ENCODE data around the gene TRIO. TPM values are rescaled to one million over a fixed set of nuclear protein-coding genes. Genes with fewer than 3 reads are reported as not detected.

Gene TRIO
- total and polyA plus RNA-seq, 3 experiments from 2014 or later: 0.89 to 4.4 (median 4.2) TPM

DNA sequence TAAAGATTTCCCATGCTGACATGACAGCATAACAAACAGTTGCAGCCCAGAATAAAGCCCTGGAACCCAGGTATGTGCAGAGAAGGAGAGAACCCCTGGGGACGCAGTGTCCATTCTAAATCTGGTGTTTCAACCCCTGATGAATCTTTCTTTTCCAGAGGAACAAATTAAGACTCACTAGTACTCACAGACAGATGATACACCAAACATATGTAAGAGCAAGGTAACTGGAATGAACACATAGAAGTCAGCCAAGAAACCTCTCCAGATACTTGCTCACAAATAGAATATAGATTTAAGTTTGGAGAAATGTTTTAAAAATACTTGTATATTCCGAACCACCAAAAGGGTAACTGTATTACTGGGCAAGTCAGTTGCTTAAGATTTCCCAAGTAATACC lies 307.6 kb downstream of the TRIO start:
- H3K9me3 ChIP-seq (ENCODE audit: low read length): no peaks in the 10 kb centered on the region
- CTCF ChIA-PET: no interaction called here
- H3K27me3 ChIP-seq (ENCODE audit: insufficient read depth, low read length, poor library complexity, severe bottlenecking): no peaks in the 10 kb centered on the region
- Mint-ChIP-seq H3K4me3 (no peak overlapping the region), H3K9me3 (no peaks in the 10 kb centered on the region), H3K27me3 (no peaks in the 10 kb centered on the region), H3K27ac (no peak overlapping the region), H3K4me1 (peaks cover 2 to 12% (median 6%) of the 10 kb centered on the region in 3 donors), H3K36me3 (peaks cover 0 to 5% (median 0%) of the 10 kb centered on the region in 3 donors)
- H3K27ac ChIP-seq (ENCODE audit: low read depth, low read length): no peak overlapping the region
- H3K4me3 ChIP-seq (ENCODE audit: low read length): no peak overlapping the region
- POLR2A ChIA-PET: no interaction called here
- H3K4me1 ChIP-seq (ENCODE audit: insufficient read depth, low read length): no peaks in the 10 kb centered on the region
- H3K36me3 ChIP-seq (ENCODE audit: insufficient read depth, low read length): no peaks in the 10 kb centered on the region
- DNase-seq: no peak

DNA sequence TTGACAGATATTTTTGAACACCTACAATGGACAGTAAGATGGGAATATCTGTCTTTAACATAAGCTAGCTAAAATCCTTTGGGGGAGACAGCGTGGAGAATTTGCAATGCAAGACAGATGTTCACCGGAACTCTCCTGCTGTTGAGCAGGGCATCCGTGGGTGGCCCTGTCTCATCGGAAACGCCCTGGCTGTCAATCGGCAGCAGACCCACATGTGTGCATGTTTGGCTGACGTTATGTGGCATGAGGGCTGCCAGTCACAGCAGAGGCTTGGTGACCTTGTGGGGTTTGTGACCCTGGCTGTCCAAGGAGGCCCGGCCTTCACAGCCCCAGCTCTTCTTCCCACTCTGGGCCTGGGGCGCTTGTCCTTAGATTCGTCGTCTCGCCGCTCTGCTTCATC lies 308.7 kb downstream of the TRIO start:
- no peak for DNase-seq
- no peaks in the 10 kb centered on the region for H3K36me3 ChIP-seq (ENCODE audit: insufficient read depth, low read length)
- Mint-ChIP-seq H3K27me3 (no peaks in the 10 kb centered on the region), H3K4me1 (peaks cover 2 to 12% (median 6%) of the 10 kb centered on the region in 3 donors), H3K27ac (no peak overlapping the region), H3K36me3 (peaks cover 0 to 4% (median 0%) of the 10 kb centered on the region in 3 donors), H3K4me3 (no peak overlapping the region), H3K9me3 (no peaks in the 10 kb centered on the region)
- H3K4me1 ChIP-seq (ENCODE audit: insufficient read depth, low read length): no peaks in the 10 kb centered on the region
- no peaks in the 10 kb centered on the region for H3K27me3 ChIP-seq (ENCODE audit: insufficient read depth, low read length, poor library complexity, severe bottlenecking)
- no peak overlapping the region for H3K4me3 ChIP-seq (ENCODE audit: low read length)
- ChIA-PET POLR2A (no interaction called here), CTCF (no interaction called here)
- H3K27ac ChIP-seq (ENCODE audit: low read depth, low read length): no peak overlapping the region
- no peaks in the 10 kb centered on the region for H3K9me3 ChIP-seq (ENCODE audit: low read length)

DNA sequence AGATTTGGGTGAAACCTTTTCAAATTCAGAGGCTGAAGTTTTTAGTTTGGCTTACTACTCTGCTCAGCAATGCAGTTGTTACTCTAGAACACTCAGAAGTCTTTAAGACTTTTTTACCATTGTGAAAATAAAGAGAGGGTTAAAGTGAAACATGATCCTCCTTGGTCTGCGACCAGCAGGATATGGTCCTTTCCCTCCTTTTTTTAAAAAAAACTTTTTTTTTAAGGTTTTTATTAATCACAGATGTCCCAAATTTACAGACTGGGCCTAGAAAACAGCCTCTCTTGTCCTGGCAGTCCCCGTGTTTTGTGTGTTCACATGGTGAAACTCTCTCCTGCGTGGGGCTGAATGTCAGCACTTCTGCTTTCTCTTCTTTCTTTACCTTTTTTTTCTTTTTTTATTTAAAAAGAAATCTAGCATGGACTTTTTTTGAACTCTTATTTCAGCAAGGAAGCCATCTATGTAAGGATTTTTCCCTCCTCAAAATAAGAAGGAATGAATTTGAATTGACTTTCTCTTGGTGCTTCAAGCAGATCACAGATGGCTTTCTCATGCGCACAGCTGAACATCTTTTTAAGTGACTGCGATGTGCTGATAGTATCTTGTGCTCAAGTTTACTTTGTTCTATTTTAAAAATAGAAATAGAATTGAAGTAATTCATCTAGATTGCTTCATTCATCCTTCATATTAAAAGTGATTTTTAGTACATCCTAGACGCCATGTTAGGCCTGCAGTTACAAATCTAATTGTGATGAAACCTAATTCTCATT lies 309.7 kb downstream of the TRIO start:
- Histone ChIP-seq H3K4me3 (ENCODE audit: low read length) (no peak overlapping the region), H3K27me3 (ENCODE audit: insufficient read depth, low read length, poor library complexity, severe bottlenecking) (no peaks in the 10 kb centered on the region), H3K4me1 (ENCODE audit: insufficient read depth, low read length) (no peaks in the 10 kb centered on the region), H3K27ac (ENCODE audit: low read depth, low read length) (no peak overlapping the region), H3K9me3 (ENCODE audit: low read length) (no peaks in the 10 kb centered on the region), H3K36me3 (ENCODE audit: insufficient read depth, low read length) (no peaks in the 10 kb centered on the region)
- ChIA-PET POLR2A (no interaction called here), CTCF (no interaction called here)
- Mint-ChIP-seq H3K9me3 (peaks cover 0 to 1% (median 0%) of the 10 kb centered on the region in 5 donors), H3K36me3 (peaks cover 0 to 4% (median 0%) of the 10 kb centered on the region in 3 donors), H3K27ac (no peak overlapping the region), H3K4me3 (no peak overlapping the region), H3K27me3 (peaks cover 0 to under 1% of the 10 kb centered on the region in 2 donors), H3K4me1 (peaks cover 2 to 11% (median 6%) of the 10 kb centered on the region in 3 donors)
- no peak for DNase-seq

DNA sequence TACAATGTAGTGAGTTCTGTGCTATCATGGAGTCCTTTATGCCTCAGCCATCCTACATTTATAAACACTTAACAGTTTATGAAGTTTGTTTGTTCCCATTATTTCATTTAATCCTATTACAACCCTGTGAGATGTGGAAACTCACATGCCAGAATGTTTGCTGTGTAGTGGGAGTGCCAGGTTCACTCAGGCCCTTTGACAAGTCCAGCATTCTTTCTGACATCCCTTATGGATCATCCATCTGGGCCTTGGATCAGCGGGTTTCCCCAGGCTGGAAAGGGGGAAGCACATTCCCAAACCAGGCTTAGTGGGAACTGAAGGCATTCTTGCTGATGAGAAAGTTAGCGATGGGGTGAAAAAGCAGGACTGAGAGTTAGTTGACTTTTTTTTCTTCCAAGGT lies 310.3 kb downstream of the TRIO start:
- Mint-ChIP-seq H3K27ac (no peak overlapping the region), H3K36me3 (peaks cover 0 to 4% (median 0%) of the 10 kb centered on the region in 3 donors), H3K9me3 (peaks cover 0 to 3% (median 0%) of the 10 kb centered on the region in 5 donors), H3K4me1 (peaks cover 2 to 6% (median 5%) of the 10 kb centered on the region in 3 donors), H3K27me3 (peaks cover 0 to 1% of the 10 kb centered on the region in 2 donors), H3K4me3 (no peak overlapping the region)
- DNase-seq: no peak
- H3K36me3 ChIP-seq (ENCODE audit: insufficient read depth, low read length): no peaks in the 10 kb centered on the region
- no peaks in the 10 kb centered on the region for H3K9me3 ChIP-seq (ENCODE audit: low read length)
- H3K27ac ChIP-seq (ENCODE audit: low read depth, low read length): no peak overlapping the region
- H3K4me3 ChIP-seq (ENCODE audit: low read length): no peak overlapping the region
- CTCF ChIA-PET: no interaction called here
- H3K27me3 ChIP-seq (ENCODE audit: insufficient read depth, low read length, poor library complexity, severe bottlenecking): no peaks in the 10 kb centered on the region
- no peaks in the 10 kb centered on the region for H3K4me1 ChIP-seq (ENCODE audit: insufficient read depth, low read length)
- POLR2A ChIA-PET: no interaction called here

DNA sequence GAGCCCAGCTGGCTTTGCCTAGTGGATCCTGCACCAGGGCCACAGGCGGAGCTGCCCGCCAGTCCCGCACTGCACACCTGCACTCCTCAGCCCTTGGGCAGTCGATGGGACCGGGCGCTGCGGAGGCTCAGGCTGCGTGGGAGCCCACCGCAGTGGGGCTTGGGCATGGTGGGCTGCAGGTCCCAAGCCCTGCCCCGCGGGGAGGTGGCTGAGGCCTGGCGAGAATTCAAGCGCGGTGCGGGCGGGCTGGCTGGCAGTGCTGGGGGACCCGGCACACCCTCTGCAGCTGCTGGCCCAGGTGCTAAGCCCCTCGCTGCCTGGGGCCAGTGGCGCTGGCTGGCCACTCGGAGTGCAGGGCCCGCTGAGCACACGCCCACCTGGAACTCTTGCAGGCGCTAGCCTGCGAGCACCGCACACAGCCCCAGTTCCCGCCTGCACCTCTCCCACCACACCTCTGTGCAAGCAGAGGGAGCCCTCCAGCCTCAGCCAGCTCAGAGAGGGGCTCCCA lies 312.7 kb downstream of the TRIO start:
- no peaks in the 10 kb centered on the region for H3K9me3 ChIP-seq (ENCODE audit: low read length)
- ChIA-PET POLR2A (no interaction called here), CTCF (no interaction called here)
- H3K27ac ChIP-seq (ENCODE audit: low read depth, low read length): no peak overlapping the region
- no peak overlapping the region for H3K27ac Mint-ChIP-seq
- no peaks in the 10 kb centered on the region for H3K4me1 ChIP-seq (ENCODE audit: insufficient read depth, low read length)
- no peaks in the 10 kb centered on the region for H3K36me3 ChIP-seq (ENCODE audit: insufficient read depth, low read length)
- no peak overlapping the region for H3K4me3 Mint-ChIP-seq
- DNase-seq: no peak
- peaks cover 0 to 1% of the 10 kb centered on the region in 2 donors for H3K27me3 Mint-ChIP-seq
- H3K36me3 Mint-ChIP-seq: no peaks in the 10 kb centered on the region
- H3K27me3 ChIP-seq (ENCODE audit: insufficient read depth, low read length, poor library complexity, severe bottlenecking): no peaks in the 10 kb centered on the region
- H3K4me3 ChIP-seq (ENCODE audit: low read length): no peak overlapping the region
- H3K4me1 Mint-ChIP-seq: no peaks in the 10 kb centered on the region
- peaks cover 0 to 3% (median 0%) of the 10 kb centered on the region in 5 donors for H3K9me3 Mint-ChIP-seq

DNA sequence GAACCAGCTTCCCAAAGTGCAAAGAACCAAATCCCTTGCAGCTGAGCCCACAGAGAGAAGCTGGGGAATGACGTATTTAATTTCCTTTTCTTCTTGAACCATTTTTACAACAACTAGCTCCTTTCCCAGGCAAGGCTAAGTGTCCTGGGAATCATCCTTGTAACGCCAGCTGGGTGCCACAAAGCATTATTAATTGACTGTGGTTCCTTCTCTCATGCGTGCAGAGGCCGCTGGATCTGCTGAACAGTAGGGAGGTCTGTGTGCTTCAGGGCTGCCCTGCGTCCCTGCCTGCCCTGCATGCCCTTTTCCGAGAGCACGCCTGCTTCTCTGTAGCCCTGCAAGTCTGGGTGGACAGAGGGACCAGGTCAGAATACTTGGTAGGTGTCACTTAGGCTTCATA lies 314.3 kb downstream of the TRIO start:
- H3K27ac Mint-ChIP-seq: no peak overlapping the region
- peaks cover 0 to 1% of the 10 kb centered on the region in 2 donors for H3K27me3 Mint-ChIP-seq
- ChIA-PET POLR2A (no interaction called here), CTCF (interaction anchor here (2.1 kb wide), 1 partner anchor 191 kb away, joined by 5 read pairs; no protein-coding TSS in a partner anchor)
- H3K27ac ChIP-seq (ENCODE audit: low read depth, low read length): no peak overlapping the region
- H3K36me3 ChIP-seq (ENCODE audit: insufficient read depth, low read length): no peaks in the 10 kb centered on the region
- H3K4me1 Mint-ChIP-seq: no peaks in the 10 kb centered on the region
- DNase-seq: no peak
- no peaks in the 10 kb centered on the region for H3K9me3 ChIP-seq (ENCODE audit: low read length)
- H3K9me3 Mint-ChIP-seq: peaks cover 0 to 3% (median 0%) of the 10 kb centered on the region in 5 donors
- no peaks in the 10 kb centered on the region for H3K27me3 ChIP-seq (ENCODE audit: insufficient read depth, low read length, poor library complexity, severe bottlenecking)
- no peaks in the 10 kb centered on the region for H3K36me3 Mint-ChIP-seq
- H3K4me3 Mint-ChIP-seq: no peak overlapping the region
- H3K4me1 ChIP-seq (ENCODE audit: insufficient read depth, low read length): no peaks in the 10 kb centered on the region
- no peak overlapping the region for H3K4me3 ChIP-seq (ENCODE audit: low read length)

DNA sequence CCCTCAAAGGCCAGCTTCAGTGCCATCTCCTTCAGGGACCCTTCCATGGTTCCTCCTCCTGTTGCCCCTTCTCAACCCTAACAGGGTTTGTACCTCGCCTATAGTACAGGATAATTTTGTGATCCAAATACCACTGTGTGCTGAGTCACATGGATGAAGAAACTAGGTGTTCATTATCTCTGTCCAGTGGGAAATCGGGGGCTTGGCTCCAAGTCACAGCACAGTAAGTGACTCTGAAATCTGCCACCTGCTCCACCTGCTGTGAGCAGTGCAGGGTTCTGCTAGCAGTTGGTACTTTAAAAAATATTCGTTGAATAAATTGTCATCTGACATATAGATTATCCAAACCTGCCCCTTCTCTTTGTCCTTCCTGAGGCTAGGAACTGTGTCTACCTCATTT lies 315.3 kb downstream of the TRIO start:
- DNase-seq: no peak
- H3K27me3 Mint-ChIP-seq: peaks cover 0 to 1% of the 10 kb centered on the region in 2 donors
- H3K4me3 Mint-ChIP-seq: no peak overlapping the region
- no peaks in the 10 kb centered on the region for H3K9me3 ChIP-seq (ENCODE audit: low read length)
- peaks cover 0 to 3% (median 0%) of the 10 kb centered on the region in 5 donors for H3K9me3 Mint-ChIP-seq
- no peaks in the 10 kb centered on the region for H3K27me3 ChIP-seq (ENCODE audit: insufficient read depth, low read length, poor library complexity, severe bottlenecking)
- H3K36me3 Mint-ChIP-seq: no peaks in the 10 kb centered on the region
- no peak overlapping the region for H3K27ac Mint-ChIP-seq
- no peaks in the 10 kb centered on the region for H3K4me1 ChIP-seq (ENCODE audit: insufficient read depth, low read length)
- ChIA-PET CTCF (interaction anchor here (2.1 kb wide), 1 partner anchor 190 kb away, joined by 5 read pairs; no protein-coding TSS in a partner anchor), POLR2A (no interaction called here)
- H3K4me3 ChIP-seq (ENCODE audit: low read length): no peak overlapping the region
- H3K4me1 Mint-ChIP-seq: no peaks in the 10 kb centered on the region
- no peaks in the 10 kb centered on the region for H3K36me3 ChIP-seq (ENCODE audit: insufficient read depth, low read length)
- H3K27ac ChIP-seq (ENCODE audit: low read depth, low read length): no peak overlapping the region

DNA sequence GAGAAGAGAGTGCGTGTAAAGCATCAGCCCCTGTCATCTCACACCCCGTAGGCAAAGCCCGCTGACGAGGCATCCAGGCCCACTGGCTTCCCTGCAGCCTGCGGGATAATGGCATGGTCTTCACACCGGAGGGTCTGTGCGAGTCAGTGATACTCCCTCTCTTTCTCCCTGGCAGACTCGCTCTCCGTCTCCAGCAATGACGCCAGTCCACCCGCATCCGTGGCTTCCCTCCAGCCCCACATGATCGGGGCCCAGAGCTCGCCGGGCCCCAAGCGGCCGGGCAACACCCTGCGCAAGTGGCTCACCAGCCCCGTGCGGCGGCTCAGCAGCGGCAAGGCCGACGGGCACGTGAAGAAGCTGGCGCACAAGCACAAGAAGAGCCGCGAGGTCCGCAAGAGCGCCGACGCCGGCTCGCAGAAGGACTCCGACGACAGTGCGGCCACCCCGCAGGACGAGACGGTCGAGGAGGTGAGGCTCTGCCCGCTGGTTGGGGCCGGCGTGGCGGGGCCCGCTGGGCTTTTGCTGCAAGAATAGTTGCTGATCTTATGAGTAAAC lies 317.8 kb downstream of the TRIO start:
- peaks cover 0 to 3% (median 0%) of the 10 kb centered on the region in 5 donors for H3K9me3 Mint-ChIP-seq
- Histone ChIP-seq H3K4me3 (ENCODE audit: low read length) (no peak overlapping the region), H3K27ac (ENCODE audit: low read depth, low read length) (no peak overlapping the region), H3K9me3 (ENCODE audit: low read length) (no peaks in the 10 kb centered on the region), H3K36me3 (ENCODE audit: insufficient read depth, low read length) (no peaks in the 10 kb centered on the region), H3K4me1 (ENCODE audit: insufficient read depth, low read length) (no peaks in the 10 kb centered on the region), H3K27me3 (ENCODE audit: insufficient read depth, low read length, poor library complexity, severe bottlenecking) (no peaks in the 10 kb centered on the region)
- no peak overlapping the region for H3K27ac Mint-ChIP-seq
- ChIA-PET POLR2A (no interaction called here), CTCF (no interaction called here)
- H3K36me3 Mint-ChIP-seq: no peaks in the 10 kb centered on the region
- DNase-seq: no peak
- no peak overlapping the region for H3K4me3 Mint-ChIP-seq
- H3K27me3 Mint-ChIP-seq: peaks cover 0 to 1% of the 10 kb centered on the region in 2 donors
- H3K4me1 Mint-ChIP-seq: no peaks in the 10 kb centered on the region

Measured in CD8-positive, alpha-beta memory T cell (primary cell).